Colonic mucosa (tissue), 4 donors: ENCODE measurements around the gene TTC21A. TPM values are rescaled to one million over a fixed set of nuclear protein-coding genes. Genes with fewer than 3 reads are reported as not detected.
A peak's percentile ranks its signal among the peaks of the same experiment; 100 is the strongest.

Source experiments
- DNase-seq: peaks from one replicate; pipeline ENCODE4 v3.0.0-alpha.2; 2020
- H3K27ac ChIP-seq: fragments of 200-600 bp; one replicate; pipeline ENCODE4 v1.8.0; 2021
- H3K27me3 ChIP-seq: fragments of 200-600 bp; one replicate; pipeline ENCODE4 v1.8.0; 2021
- H3K36me3 ChIP-seq: fragments of 200-600 bp; one replicate; pipeline ENCODE4 v1.8.0; 2021
- H3K4me1 ChIP-seq: fragments of 200-600 bp; one replicate; pipeline ENCODE4 v1.8.0; 2021; ENCODE audit warnings: mild to moderate bottlenecking
- H3K4me3 ChIP-seq: fragments of 200-600 bp; one replicate; pipeline ENCODE4 v1.8.0; 2021
- H3K9ac ChIP-seq, 2 donors: one replicate each; pipeline ENCODE4 v1.7.0; 2013; ENCODE audit warnings: control low read depth in 2 of 2, low read depth in 2 of 2, low read length in 2 of 2
- H3K9me3 ChIP-seq: fragments of 200-600 bp; one replicate; pipeline ENCODE4 v1.8.0; 2021
- intact Hi-C: fragments of 100-400 bp; cut with DNase I; formaldehyde crosslinking; loops from one replicate; pipeline ENCODE4 v1.14.1; 2022
- total RNA-seq, 2 donors: library from RNA; stranded (reverse); fragmentation: NEBNext Ultra II Directional in 1 of 2; extraction: Animal tissue kit (Norgen Biotek cat#: 25700) in 1 of 2; gene quantifications; one replicate each; pipeline ENCODE4 v1.2.1, GENCODE V29; 2021
- TF ChIP-seq, protein P1 (sequence below): fragments of 200-600 bp; IDR thresholded peaks from one replicate; pipeline ENCODE4 v1.8.0; 2022; ENCODE audit warnings: antibody characterized with exemption, mild to moderate bottlenecking
- donor health status: healthy.
- donor health status: DM: no; HTN: no; CAD: no.
- donor health status: DM: no; HTN: no; CAD: no.

TTC21A gene
- total RNA-seq, 2 donors from 2014 or later = 2.8 to 6.1 TPM

DNA sequence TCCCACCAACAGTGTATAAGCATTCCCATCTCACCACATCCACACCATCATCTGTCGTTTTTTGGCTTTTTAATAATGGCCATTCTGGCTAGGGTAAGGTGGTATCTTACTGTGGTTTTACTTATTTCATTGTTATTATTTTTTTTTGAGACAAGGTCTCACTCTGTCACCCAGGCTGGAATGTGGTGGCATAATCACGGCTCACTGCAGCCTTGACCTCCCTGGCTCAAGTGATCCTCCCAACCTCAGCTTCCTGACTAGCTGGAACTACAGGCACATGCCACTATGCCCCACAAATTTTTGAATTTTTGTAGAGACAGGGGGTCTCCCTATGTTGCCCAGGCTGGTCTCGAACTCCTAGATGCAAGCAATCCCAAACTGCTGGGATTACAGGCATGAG lies 56.9 kb downstream of the TTC21A start:
- intact Hi-C loops = no loop called here
- TF ChIP-seq, protein P1, sequence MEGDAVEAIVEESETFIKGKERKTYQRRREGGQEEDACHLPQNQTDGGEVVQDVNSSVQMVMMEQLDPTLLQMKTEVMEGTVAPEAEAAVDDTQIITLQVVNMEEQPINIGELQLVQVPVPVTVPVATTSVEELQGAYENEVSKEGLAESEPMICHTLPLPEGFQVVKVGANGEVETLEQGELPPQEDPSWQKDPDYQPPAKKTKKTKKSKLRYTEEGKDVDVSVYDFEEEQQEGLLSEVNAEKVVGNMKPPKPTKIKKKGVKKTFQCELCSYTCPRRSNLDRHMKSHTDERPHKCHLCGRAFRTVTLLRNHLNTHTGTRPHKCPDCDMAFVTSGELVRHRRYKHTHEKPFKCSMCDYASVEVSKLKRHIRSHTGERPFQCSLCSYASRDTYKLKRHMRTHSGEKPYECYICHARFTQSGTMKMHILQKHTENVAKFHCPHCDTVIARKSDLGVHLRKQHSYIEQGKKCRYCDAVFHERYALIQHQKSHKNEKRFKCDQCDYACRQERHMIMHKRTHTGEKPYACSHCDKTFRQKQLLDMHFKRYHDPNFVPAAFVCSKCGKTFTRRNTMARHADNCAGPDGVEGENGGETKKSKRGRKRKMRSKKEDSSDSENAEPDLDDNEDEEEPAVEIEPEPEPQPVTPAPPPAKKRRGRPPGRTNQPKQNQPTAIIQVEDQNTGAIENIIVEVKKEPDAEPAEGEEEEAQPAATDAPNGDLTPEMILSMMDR = no peak
- H3K27me3 ChIP-seq = no peaks in the 10 kb centered on the region
- H3K9ac ChIP-seq = no peak overlapping the region
- no peaks in the 10 kb centered on the region for H3K36me3 ChIP-seq
- H3K9me3 ChIP-seq = no peaks in the 10 kb centered on the region
- peaks cover 5% of the 10 kb centered on the region for H3K4me1 ChIP-seq
- no peak for DNase-seq
- H3K4me3 ChIP-seq = no peak overlapping the region
- H3K27ac ChIP-seq = no peak overlapping the region

DNA sequence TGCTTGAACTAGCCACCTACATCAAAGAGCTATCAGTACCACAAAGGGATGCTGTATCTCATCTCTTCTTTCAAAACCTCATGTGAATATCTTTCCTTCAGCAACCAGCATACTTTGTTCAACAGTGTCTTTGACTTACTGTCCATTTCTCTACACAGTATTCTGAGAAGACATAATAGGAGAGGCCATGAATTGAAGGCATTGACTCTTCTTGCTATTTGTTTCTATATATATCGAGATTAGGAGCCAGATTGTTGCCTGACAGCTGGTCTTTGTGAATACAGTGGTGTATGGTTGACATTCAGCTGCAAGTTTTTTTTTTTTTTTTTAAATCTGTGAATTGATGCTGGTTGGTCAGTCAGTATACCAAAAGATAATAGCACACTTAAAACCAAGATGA lies 58.0 kb downstream of the TTC21A start:
- intact Hi-C loops = no loop called here
- Histone ChIP-seq H3K9me3 (no peaks in the 10 kb centered on the region), H3K9ac (no peak overlapping the region), H3K4me3 (no peak overlapping the region), H3K27me3 (no peaks in the 10 kb centered on the region), H3K27ac (peak overlapping the region; percentile 13), H3K4me1 (peaks cover 5% of the 10 kb centered on the region), H3K36me3 (no peaks in the 10 kb centered on the region)
- TF ChIP-seq, protein P1 = no peak
- DNase-seq = no peak

DNA sequence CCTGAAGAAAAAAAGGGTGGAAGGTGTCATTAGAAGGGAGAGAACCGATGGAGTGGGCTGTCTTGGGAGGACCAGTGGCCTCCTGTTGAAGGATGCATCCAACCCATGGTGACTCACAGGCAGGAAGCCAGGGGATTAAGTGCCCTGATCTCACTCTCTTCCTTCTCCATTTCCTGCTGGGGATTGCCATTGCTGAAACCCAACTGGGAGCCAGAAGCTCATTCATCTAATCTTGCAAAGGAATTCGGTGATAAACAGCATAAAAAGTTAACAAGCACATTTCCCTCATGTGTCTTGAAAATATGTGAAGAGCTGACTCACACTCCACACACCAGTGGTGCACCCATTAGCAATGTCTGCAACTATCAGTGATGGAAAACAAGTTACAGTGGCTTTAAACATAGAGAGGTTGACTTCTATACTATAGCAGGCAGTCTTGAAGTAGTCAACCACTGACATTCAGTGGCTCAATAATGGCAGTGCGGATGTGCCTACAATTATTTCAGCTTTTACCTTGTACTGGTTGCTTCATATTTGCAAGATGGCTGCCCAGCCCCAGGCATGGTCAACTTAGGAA lies 58.7 kb downstream of the TTC21A start:
- no peak for DNase-seq
- Histone ChIP-seq H3K9ac (no peak overlapping the region), H3K36me3 (no peaks in the 10 kb centered on the region), H3K27me3 (no peaks in the 10 kb centered on the region), H3K4me3 (no peak overlapping the region), H3K9me3 (no peaks in the 10 kb centered on the region), H3K27ac (peak overlapping the region; percentile 38), H3K4me1 (peaks cover 5% of the 10 kb centered on the region)
- TF ChIP-seq, protein P1 = no peak
- intact Hi-C loops = no loop called here

DNA sequence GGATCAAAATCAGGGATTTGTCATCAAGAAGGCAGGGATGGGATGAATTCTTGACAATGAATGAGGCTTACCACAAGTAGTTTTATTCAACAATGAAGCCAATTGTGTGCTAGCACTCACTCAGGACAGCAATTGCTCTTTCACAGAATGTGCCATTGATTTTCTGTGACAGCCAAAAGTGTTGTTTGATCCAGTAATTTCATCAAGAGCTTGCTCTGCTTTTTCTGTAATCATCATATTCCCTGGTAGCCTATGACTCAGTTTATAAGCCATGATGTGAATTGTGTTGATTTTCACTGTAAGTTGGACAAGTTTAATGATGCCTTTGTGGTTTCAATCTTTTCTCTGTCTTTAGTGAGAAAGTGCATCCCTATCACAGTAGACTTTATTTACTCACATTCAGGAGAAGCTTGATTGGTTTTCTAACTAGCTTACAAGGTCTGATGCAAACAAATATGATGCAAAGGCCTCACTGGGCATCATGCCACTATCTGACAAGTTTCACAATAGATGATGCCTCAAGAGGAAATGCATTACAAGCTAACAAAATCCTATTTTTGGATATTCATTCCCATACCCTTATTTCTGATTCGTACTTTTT lies 59.6 kb downstream of the TTC21A start:
- H3K9ac ChIP-seq = no peak overlapping the region
- TF ChIP-seq, protein P1 = no peak
- no peak overlapping the region for H3K4me3 ChIP-seq
- DNase-seq = no peak
- no peaks in the 10 kb centered on the region for H3K36me3 ChIP-seq
- peaks cover 5% of the 10 kb centered on the region for H3K4me1 ChIP-seq
- no peaks in the 10 kb centered on the region for H3K27me3 ChIP-seq
- no peaks in the 10 kb centered on the region for H3K9me3 ChIP-seq
- H3K27ac ChIP-seq = peak overlapping the region; percentile 38
- intact Hi-C loops = no loop called here

DNA sequence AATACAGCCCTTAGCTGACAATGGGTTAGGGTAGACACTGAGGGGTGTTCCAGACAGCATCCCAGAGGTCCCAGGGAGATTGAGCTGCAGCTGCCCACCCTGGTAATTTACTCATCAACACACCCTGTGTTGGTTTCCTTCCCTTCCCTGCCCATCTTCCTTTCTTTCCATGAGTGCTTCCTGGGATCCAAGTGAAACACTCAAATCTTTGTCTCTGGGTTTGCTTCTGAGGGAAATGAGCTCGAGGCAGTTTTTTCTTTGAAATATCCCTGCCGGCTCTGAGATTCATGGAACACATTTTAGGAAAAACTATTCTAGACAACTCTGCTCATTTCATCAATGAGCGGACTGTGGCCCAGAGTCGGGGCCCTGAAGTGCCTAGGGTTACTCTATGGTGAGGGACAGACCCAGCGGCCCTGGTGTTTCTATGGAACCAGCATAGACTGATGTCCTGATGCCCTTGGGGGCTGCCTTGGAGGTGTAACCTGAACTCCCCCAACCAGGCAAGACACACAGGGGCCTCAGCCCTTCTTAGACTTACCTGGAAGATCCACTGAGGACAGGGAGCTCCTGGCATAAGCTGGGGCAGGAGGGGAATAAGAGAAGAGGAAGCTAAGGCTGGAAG lies 60.8 kb downstream of the TTC21A start:
- TF ChIP-seq, protein P1 = no peak
- no peak for DNase-seq
- intact Hi-C loops = no loop called here
- peak overlapping the region in 1 of 2 donors; percentile 19 for H3K9ac ChIP-seq
- no peaks in the 10 kb centered on the region for H3K27me3 ChIP-seq
- no peak overlapping the region for H3K27ac ChIP-seq
- H3K9me3 ChIP-seq = no peaks in the 10 kb centered on the region
- no peaks in the 10 kb centered on the region for H3K36me3 ChIP-seq
- H3K4me3 ChIP-seq = no peak overlapping the region
- H3K4me1 ChIP-seq = peaks cover 5% of the 10 kb centered on the region
